ENCODE data around the gene RANBP10. TPM values are rescaled to one million over a fixed set of nuclear protein-coding genes. Genes with fewer than 3 reads are reported as not detected.

The RANBP10 gene
- total RNA-seq, 6 donors from 2014 or later: 6.5 to 50.3 (median 17.0) TPM

DNA sequence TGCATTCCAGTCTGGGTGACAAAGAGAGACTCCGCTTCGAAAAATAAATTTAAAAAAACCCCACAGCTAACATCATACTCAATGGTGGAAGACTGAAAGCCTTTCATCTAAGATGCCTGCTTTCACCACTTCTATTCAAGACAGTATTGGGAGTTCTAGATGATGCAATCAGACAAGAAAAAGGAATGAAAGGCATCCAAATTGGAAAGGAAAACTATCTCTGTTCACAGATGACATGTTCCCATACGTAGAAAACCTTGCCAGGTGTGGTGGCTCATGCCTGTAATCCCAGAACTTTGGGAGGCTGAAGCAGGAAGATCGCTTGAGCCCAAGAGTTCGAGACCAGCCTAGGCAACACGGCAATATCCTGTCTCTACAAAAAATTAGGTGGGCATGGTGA is 31.1 kb downstream of the RANBP10 start:
- Histone ChIP-seq H3K4me3 (no peak overlapping the region), H3K27me3 (no peaks in the 10 kb centered on the region), H3K4me1 (peaks cover 17 to 35% (median 22%) of the 10 kb centered on the region in 4 donors), H3K27ac (no peak overlapping the region), H3K36me3 (peaks cover 0 to 14% (median 0%) of the 10 kb centered on the region in 4 donors), H3K9me3 (no peaks in the 10 kb centered on the region)
- 94 to 95% methylated on average over 6 of the region's 6 CpGs for WGBS, 2 donors
- no peak for TF ChIP-seq CTCF (IDR thresholded peaks at IDR 0.05)
- TF ChIP-seq EP300 (IDR thresholded peaks at IDR 0.05): no peak
- TF ChIP-seq POLR2AphosphoS5 (IDR thresholded peaks at IDR 0.05): no peak
- no peak for TF ChIP-seq POLR2A (IDR thresholded peaks at IDR 0.05)
- no peak for DNase-seq
- ATAC-seq (ENCODE audit: low FRiP score in 2 of 2): no peak

DNA sequence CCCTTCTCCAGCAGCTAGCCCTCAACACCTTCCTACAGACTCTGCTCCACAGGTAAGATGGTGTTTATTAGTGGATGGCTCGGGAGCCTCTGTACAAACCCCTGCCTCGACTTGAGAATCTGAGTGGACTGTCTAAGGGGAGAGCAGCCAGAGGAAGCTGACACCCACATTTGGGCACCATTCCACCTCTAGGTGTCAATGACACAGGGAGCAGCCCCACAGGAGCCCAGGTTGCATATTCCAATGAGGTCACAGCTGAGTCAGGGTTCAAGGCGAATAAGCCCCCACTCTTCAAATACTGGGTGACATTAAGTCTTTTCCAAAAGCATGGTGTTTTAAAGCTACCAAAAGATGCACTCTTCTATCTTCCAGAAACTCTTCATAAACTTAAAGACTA is 31.9 kb downstream of the RANBP10 start:
- Histone ChIP-seq H3K27ac (no peak overlapping the region), H3K36me3 (peaks cover 0 to 18% (median 0%) of the 10 kb centered on the region in 4 donors), H3K27me3 (no peaks in the 10 kb centered on the region), H3K4me3 (no peak overlapping the region), H3K9me3 (no peaks in the 10 kb centered on the region), H3K4me1 (peaks cover 17 to 30% (median 18%) of the 10 kb centered on the region in 4 donors)
- TF ChIP-seq POLR2A (IDR thresholded peaks at IDR 0.05): no peak
- TF ChIP-seq EP300 (IDR thresholded peaks at IDR 0.05): no peak
- no peak for TF ChIP-seq POLR2AphosphoS5 (IDR thresholded peaks at IDR 0.05)
- TF ChIP-seq CTCF (IDR thresholded peaks at IDR 0.05): no peak
- DNase-seq: no peak
- ATAC-seq (ENCODE audit: low FRiP score in 2 of 2): peak in 1 of 2 donors; percentile 7
- WGBS, 2 donors: 84 to 92% methylated on average over 2 to 3 of the region's 3 CpGs

GRCh38 chr16:67773569-67774456 is 32.5 kb downstream of the RANBP10 start:
- no peak for TF ChIP-seq POLR2AphosphoS5 (IDR thresholded peaks at IDR 0.05)
- TF ChIP-seq CTCF (IDR thresholded peaks at IDR 0.05): no peak
- TF ChIP-seq EP300 (IDR thresholded peaks at IDR 0.05): no peak
- no peak for TF ChIP-seq POLR2A (IDR thresholded peaks at IDR 0.05)
- 64 to 72% methylated on average over 3 to 5 of the region's 6 CpGs for WGBS, 2 donors
- Histone ChIP-seq H3K4me1 (peaks cover 17 to 27% (median 18%) of the 10 kb centered on the region in 4 donors), H3K9me3 (no peaks in the 10 kb centered on the region), H3K27ac (peak overlapping the region in 2 of 4 donors; percentile 4 to 5), H3K4me3 (no peak overlapping the region), H3K27me3 (no peaks in the 10 kb centered on the region), H3K36me3 (peaks cover 0 to 21% (median 0%) of the 10 kb centered on the region in 4 donors)
- ATAC-seq (ENCODE audit: low FRiP score in 2 of 2) (peak in 1 of 2 donors; percentile 38), DNase-seq (no peak)

GRCh38 chr16:67773099-67773498 is 33.3 kb downstream of the RANBP10 start:
- WGBS, 2 donors: 20 to 30% methylated on average over 4 of the region's 4 CpGs
- peak in 1 of 2 donors; percentile 43 for ATAC-seq (ENCODE audit: low FRiP score in 2 of 2)
- H3K27ac ChIP-seq: peak overlapping the region in 2 of 4 donors; percentile 4 to 5

More at GRCh38 chr16:67773099-67773498, 33.3 kb downstream of the RANBP10 start:
- H3K4me1 ChIP-seq: peaks cover 17 to 25% (median 18%) of the 10 kb centered on the region in 4 donors
- H3K4me3 ChIP-seq: no peak overlapping the region
- TF ChIP-seq CTCF (IDR thresholded peaks at IDR 0.05): no peak
- TF ChIP-seq EP300 (IDR thresholded peaks at IDR 0.05): no peak
- TF ChIP-seq POLR2AphosphoS5 (IDR thresholded peaks at IDR 0.05): no peak
- TF ChIP-seq POLR2A (IDR thresholded peaks at IDR 0.05): no peak
- H3K36me3 ChIP-seq: peaks cover 0 to 25% (median 0%) of the 10 kb centered on the region in 4 donors
- no peaks in the 10 kb centered on the region for H3K9me3 ChIP-seq
- peak in 1 of 2 donors; percentile 35 for DNase-seq
- no peaks in the 10 kb centered on the region for H3K27me3 ChIP-seq
